Measurements from ENCODE around the gene CD248.

- no peak for TF ChIP-seq SUZ12 (IDR thresholded peaks at IDR 0.05)
- no peak for TF ChIP-seq ZNF384 (IDR thresholded peaks at IDR 0.05)
- no peak for TF ChIP-seq SP1 (IDR thresholded peaks at IDR 0.05)
- no peak for TF ChIP-seq FOXM1 (IDR thresholded peaks at IDR 0.05; ENCODE audit: borderline replicate concordance)
These were observed 51.9 kb downstream of the CD248 start for GRCh38 chr11:66264914-66265313.
